IMR-90 (cell line): Measurements from ENCODE around the gene CERS4. TPM values are rescaled to one million over a fixed set of nuclear protein-coding genes. Genes with fewer than 3 reads are reported as not detected.

Experiments
- ATAC-seq: fragments of 200-7000 bp; cut with Tn5 transposase; 2 replicates; pipeline ENCODE4 v1.9.1; 2020; ENCODE audit warnings: low read depth, mild to moderate bottlenecking, moderate library complexity
- BruUV-seq: library from RNA; stranded (reverse); fragments of 400-500 nt; replicated peaks from 2 replicates; lab custom pipeline; 2021; lab: Mats Ljungman, UMichigan
- CTCF ChIA-PET: fragments of 300-600 bp; formaldehyde crosslinking; extraction: SDS; loops from one replicate; lab custom pipeline; 2021; ENCODE audit warnings: antibody characterized with exemption; lab: Yijun Ruan, JAX
- POLR2A ChIA-PET: fragments of 300-600 bp; sonication (Branson Sonifier 250); formaldehyde crosslinking; loops from one replicate; lab custom pipeline; 2022; ENCODE audit warnings: antibody characterized with exemption; ENCODE audit not compliant: unreplicated experiment; lab: Charles Lee
- DNase-seq: peaks from one replicate; pipeline ENCODE4 v3.0.0; 2013
- H2AFZ ChIP-seq: replicated peaks from 2 replicates; pipeline ENCODE3; 2013; ENCODE audit warnings: low read length, mild to moderate bottlenecking; ENCODE audit not compliant: poor library complexity
- H2AK5ac ChIP-seq: 2 replicates; pipeline ENCODE4 v1.6.1; 2013; ENCODE audit warnings: low read depth, low read length, inconsistent platforms
- H2AK9ac ChIP-seq: replicated peaks from 2 replicates; pipeline ENCODE3; 2013; ENCODE audit warnings: mild to moderate bottlenecking, low read depth, low read length, moderate library complexity; ENCODE audit not compliant: poor library complexity
- H2BK120ac ChIP-seq: 2 replicates; pipeline ENCODE4 v1.6.1; 2013; ENCODE audit warnings: low read depth, low read length, inconsistent platforms
- H2BK15ac ChIP-seq: 3 replicates; pipeline ENCODE4 v1.6.1; 2013; ENCODE audit warnings: low read depth, low read length, inconsistent platforms
- H2BK20ac ChIP-seq: 2 replicates; pipeline ENCODE4 v1.6.1; 2013; ENCODE audit warnings: low read depth, mild to moderate bottlenecking, inconsistent platforms, low read length, moderate library complexity
- H2BK5ac ChIP-seq: 2 replicates; pipeline ENCODE4 v1.6.1; 2013; ENCODE audit warnings: mild to moderate bottlenecking, low read depth, low read length, inconsistent platforms; ENCODE audit not compliant: poor library complexity, severe bottlenecking
- H3K14ac ChIP-seq: replicated peaks from 2 replicates; pipeline ENCODE4 v1.6.1; 2013; ENCODE audit warnings: low read depth, low read length, inconsistent platforms
- H3K18ac ChIP-seq: 2 replicates; pipeline ENCODE4 v1.6.1; 2013; ENCODE audit warnings: low read depth, low read length, control low read depth
- H3K23ac ChIP-seq: 2 replicates; pipeline ENCODE4 v1.6.1; 2013; ENCODE audit warnings: low read depth, low read length, inconsistent platforms
- H3K27ac ChIP-seq: 2 replicates; pipeline ENCODE4 v1.5.1; 2013; ENCODE audit warnings: mild to moderate bottlenecking, control low read depth, low read length; ENCODE audit not compliant: insufficient read depth
- H3K27me3 ChIP-seq: 2 replicates; pipeline ENCODE4 v1.6.1; 2013; ENCODE audit warnings: low read length; ENCODE audit not compliant: control insufficient read depth, insufficient read depth
- H3K36me3 ChIP-seq: 2 replicates; pipeline ENCODE4 v1.6.1; 2013; ENCODE audit warnings: low read length, mixed read lengths; ENCODE audit not compliant: control insufficient read depth, insufficient read depth
- H3K4ac ChIP-seq: 2 replicates; pipeline ENCODE4 v1.6.1; 2013; ENCODE audit warnings: low read depth, low read length, inconsistent platforms
- H3K4me1 ChIP-seq: 2 replicates; pipeline ENCODE4 v1.6.1; 2013; ENCODE audit warnings: low read length, mixed read lengths; ENCODE audit not compliant: control insufficient read depth, insufficient read depth
- H3K4me2 ChIP-seq: 2 replicates; pipeline ENCODE4 v1.6.1; 2013; ENCODE audit warnings: low read depth, mild to moderate bottlenecking, control low read depth, low read length, moderate library complexity
- H3K4me3 ChIP-seq: 2 replicates; pipeline ENCODE4 v1.5.1; 2013; ENCODE audit warnings: low read depth, mild to moderate bottlenecking, control low read depth, low read length, moderate library complexity; ENCODE audit not compliant: insufficient read depth
- H3K56ac ChIP-seq: 2 replicates; pipeline ENCODE4 v1.6.1; 2013; ENCODE audit warnings: low read length, inconsistent platforms; ENCODE audit not compliant: insufficient read depth; ENCODE audit errors: extremely low read depth
- H3K79me1 ChIP-seq, 2 experiments: 2 replicates each; pipeline ENCODE4 v1.6.1; 2013; ENCODE audit warnings: low read length in 2 of 2, inconsistent platforms in 1 of 2, low read depth in 1 of 2
- H3K9ac ChIP-seq: 2 replicates; pipeline ENCODE4 v1.6.1; 2013; ENCODE audit warnings: low read depth, low read length, control low read depth
- H3K9me1 ChIP-seq: 2 replicates; pipeline ENCODE4 v1.6.1; 2013; ENCODE audit warnings: low read length, inconsistent platforms; ENCODE audit not compliant: insufficient read depth
- H3K9me3 ChIP-seq: 2 replicates; pipeline ENCODE4 v1.6.1; 2013; ENCODE audit warnings: low read length; ENCODE audit not compliant: control insufficient read depth, insufficient read depth
- H4K20me1 ChIP-seq: 2 replicates; pipeline ENCODE4 v1.6.1; 2013; ENCODE audit warnings: low read length, inconsistent platforms; ENCODE audit not compliant: insufficient read depth
- H4K5ac ChIP-seq: 2 replicates; pipeline ENCODE4 v1.6.1; 2013; ENCODE audit warnings: mild to moderate bottlenecking, low read depth, low read length, control low read depth
- H4K8ac ChIP-seq, 2 experiments: 2 replicates each; pipeline ENCODE4 v1.6.1; 2013; ENCODE audit warnings: low read depth in 2 of 2, low read length in 2 of 2, control low read depth in 1 of 2, inconsistent platforms in 1 of 2
- H4K91ac ChIP-seq: 2 replicates; pipeline ENCODE4 v1.6.1; 2013; ENCODE audit warnings: low read depth, low read length, inconsistent platforms; ENCODE audit not compliant: insufficient read depth
- BHLHE40 ChIP-seq: fragments of 150-350 bp; IDR thresholded peaks from 2 replicates; pipeline ENCODE4 v1.6.1; 2016; ENCODE audit warnings: mild to moderate bottlenecking, low read depth, low read length
- CEBPB ChIP-seq: IDR thresholded peaks from 2 replicates; pipeline ENCODE4 v1.6.1; 2012; ENCODE audit warnings: low read depth, low read length, improper control_type of control experiment
- CHD1 ChIP-seq: IDR thresholded peaks from 2 replicates; pipeline ENCODE4 v1.6.1; 2012; ENCODE audit warnings: low read depth, low read length, improper control_type of control experiment
- CTCF ChIP-seq: conservative IDR thresholded peaks from 2 replicates; pipeline ENCODE4 v1.5.1; 2012; ENCODE audit warnings: mild to moderate bottlenecking, low read depth, low read length, improper control_type of control experiment
- ELK1 ChIP-seq: fragments of 150-350 bp; IDR thresholded peaks from 2 replicates; pipeline ENCODE4 v1.6.1; 2016; ENCODE audit warnings: low read depth, mild to moderate bottlenecking, low read length, moderate library complexity, borderline replicate concordance
- FOS ChIP-seq: fragments of 150-350 bp; IDR thresholded peaks from 2 replicates; pipeline ENCODE4 v1.6.1; 2016; ENCODE audit warnings: low read depth, low read length
- MAFK ChIP-seq: IDR thresholded peaks from 2 replicates; pipeline ENCODE4 v1.6.1; 2012; ENCODE audit warnings: low read depth, low read length, improper control_type of control experiment
- MAZ ChIP-seq: IDR thresholded peaks from 2 replicates; pipeline ENCODE4 v1.6.1; 2012; ENCODE audit warnings: low read depth, mild to moderate bottlenecking, low read length, improper control_type of control experiment, moderate library complexity, borderline replicate concordance
- MXI1 ChIP-seq: IDR thresholded peaks from 2 replicates; pipeline ENCODE4 v1.6.1; 2012; ENCODE audit warnings: low read depth, mild to moderate bottlenecking, low read length, moderate library complexity, borderline replicate concordance
- NFE2L2 ChIP-seq: fragments of 150-350 bp; IDR thresholded peaks from 2 replicates; pipeline ENCODE4 v1.6.1; 2016; ENCODE audit warnings: low read depth, mild to moderate bottlenecking, low read length
- POLR2A ChIP-seq: IDR thresholded peaks from 2 replicates; pipeline ENCODE4 v1.6.1; 2012; ENCODE audit warnings: mild to moderate bottlenecking, low read depth, low read length
- RAD21 ChIP-seq: IDR thresholded peaks from 2 replicates; pipeline ENCODE4 v1.6.1; 2012; ENCODE audit warnings: low read length, improper control_type of control experiment
- RCOR1 ChIP-seq: IDR thresholded peaks from 2 replicates; pipeline ENCODE4 v1.6.1; 2012; ENCODE audit warnings: mild to moderate bottlenecking, low read length, improper control_type of control experiment; ENCODE audit not compliant: insufficient replicate concordance
- RFX5 ChIP-seq: IDR thresholded peaks from 2 replicates; pipeline ENCODE4 v1.8.0; 2012; ENCODE audit warnings: low read depth, mild to moderate bottlenecking, low read length, moderate library complexity
- SMC3 ChIP-seq: fragments of 150-350 bp; IDR thresholded peaks from 2 replicates; pipeline ENCODE4 v1.6.1; 2016; ENCODE audit warnings: low read depth, mild to moderate bottlenecking, antibody characterized with exemption, low read length, moderate library complexity
- USF2 ChIP-seq: fragments of 150-350 bp; IDR thresholded peaks from 2 replicates; pipeline ENCODE4 v1.6.1; 2017; ENCODE audit warnings: mild to moderate bottlenecking, antibody characterized with exemption, low read length, low read depth
- WGBS, 2 experiments: methylation state at CpG; one replicate each; pipeline versions ENCODE4 v1.1.5 to v1.1.7; 2013; ENCODE audit warnings: missing lambda C conversion rate in 2 of 2; ENCODE audit not compliant: insufficient read length in 1 of 2; ENCODE audit errors: extremely low coverage in 2 of 2; 5-methylcytosine and 5-hydroxymethylcytosine counted together
- dilution Hi-C: fragments of 300-500 bp; cut with HindIII; formaldehyde crosslinking; loops from one replicate; pipeline ENCODE4 v1.14.3; 2018; ENCODE audit warnings: low sequenced_read_pairs; ENCODE audit not compliant: unreplicated experiment
- in situ Hi-C: fragments of 300-500 bp; cut with MboI; formaldehyde crosslinking; loops from 3 replicates; pipeline ENCODE4 v1.14.3; 2019; ENCODE audit warnings: low sequenced_read_pairs, inconsistent platforms, mixed read lengths
- intact Hi-C: fragments of 100-400 bp; cut with micrococcal nuclease; formaldehyde crosslinking; loops from 2 replicates; pipeline ENCODE4 v1.10.0; 2022
- polyA plus RNA-seq, 3 experiments: library from polyadenylated mRNA; depleted of rRNA; stranded (reverse); fragments of >200 nt; gene quantifications; 2 replicates each; pipeline ENCODE4 v1.2.3, GENCODE V29; 2012; ENCODE audit warnings: low replicate concordance in 1 of 3
- total RNA-seq: library from RNA; depleted of rRNA; stranded (reverse); fragments of >200 nt; gene quantifications from 2 replicates; pipeline ENCODE4 v1.2.3, GENCODE V29; 2012

The CERS4 gene
- total and polyA plus RNA-seq, 2 of the 4 experiments (the other 2 are of a cell fraction) = 3.2 to 5.7 TPM

- H3K4ac ChIP-seq = no peak overlapping the region
- H3K4me3 ChIP-seq = no peak overlapping the region
- H3K18ac ChIP-seq = no peak overlapping the region
- H3K9me1 ChIP-seq = no peaks in the 10 kb centered on the region
- no peak overlapping the region for H3K9ac ChIP-seq
- intact Hi-C loops (loop anchor here (10.0 kb wide), 1 partner anchor 319 kb away; no protein-coding TSS in a partner anchor), in situ Hi-C loops (no loop called here), dilution Hi-C loops (no loop called here)
- no CpG with 5 or more reads among the region's 3 CpGs for WGBS, 2 experiments
- H3K23ac ChIP-seq = no peak overlapping the region
- no peak overlapping the region for H2BK15ac ChIP-seq
- POLR2A ChIA-PET = no interaction called here
- no peak overlapping the region for H4K5ac ChIP-seq
- H3K27ac ChIP-seq = no peak overlapping the region
- no peak for ATAC-seq
- H2AK5ac ChIP-seq = no peak overlapping the region
- DNase-seq = no peak
- H3K14ac ChIP-seq = no peak overlapping the region
- H3K4me1 ChIP-seq = 0 out of 2 replicates have a peak, but pooled peaks cover 2% of the 10 kb centered on the region
- H4K20me1 ChIP-seq = no peaks in the 10 kb centered on the region
- no peak overlapping the region for H3K4me2 ChIP-seq
- no peak overlapping the region for H3K56ac ChIP-seq
- CTCF ChIA-PET = no interaction called here
- H3K27me3 ChIP-seq = no peaks in the 10 kb centered on the region
- H3K79me1 ChIP-seq = no peaks in the 10 kb centered on the region
- no peak overlapping the region for H4K91ac ChIP-seq
- no peak overlapping the region for H2AK9ac ChIP-seq
- TF ChIP-seq RFX5 (no peak), SMC3 (no peak), ELK1 (no peak), MXI1 (no peak), RAD21 (no peak), MAZ (no peak), USF2 (no peak), NFE2L2 (no peak), CEBPB (no peak), FOS (no peak), RCOR1 (no peak), CTCF (no peak), POLR2A (no peak), CHD1 (no peak), BHLHE40 (no peak), MAFK (no peak)
- H3K9me3 ChIP-seq = no peaks in the 10 kb centered on the region
- no peak overlapping the region for H2BK120ac ChIP-seq
- BruUV-seq = no TSS peak
- H3K36me3 ChIP-seq = no peaks in the 10 kb centered on the region
- no peak overlapping the region for H4K8ac ChIP-seq
- no peak overlapping the region for H2BK20ac ChIP-seq
- no peak overlapping the region for H2BK5ac ChIP-seq
- H2AFZ ChIP-seq = no peak overlapping the region
Observed at GRCh38 chr19:8265872-8266271, 56.7 kb downstream of the CERS4 start.
